Body of pancreas (tissue), 4 donors: Measurements from ENCODE around the gene BIN2. TPM values are rescaled to one million over a fixed set of nuclear protein-coding genes. Genes with fewer than 3 reads are reported as not detected.
"Not testable (repeated sequence)": the region's sequence is repeated elsewhere in the genome, so short reads cannot be mapped to it uniquely, and the experiment has no call there.

Source experiments
- ATAC-seq: fragments of 150-250 bp; one replicate; pipeline ENCODE4 v1.9.1; 2016
- DNase-seq, 4 donors: peaks; one replicate each; pipeline ENCODE4 v3.0.0-alpha.2; 2019
- H3K27ac ChIP-seq, 4 donors: fragments of 200-600 bp; sonication (generic); 1 replicate in 3 of 4; 2 replicates in 1 of 4; pipeline versions ENCODE4 v1.5.1 to v1.6.1; 2016 to 2019; ENCODE audit warnings: mild to moderate bottlenecking in 1 of 4, mixed read lengths in 1 of 4, moderate library complexity in 1 of 4
- H3K27me3 ChIP-seq, 2 donors: fragments of 200-600 bp; sonication (generic); one replicate each; pipeline ENCODE4 v1.6.0; 2016; ENCODE audit warnings: mild to moderate bottlenecking in 1 of 2
- H3K36me3 ChIP-seq, 2 donors: fragments of 200-600 bp; sonication (generic); replicated peaks in 1 of 2; 2 replicates each; pipeline ENCODE4 v1.5.1; 2016; ENCODE audit warnings: low read depth in 2 of 2; ENCODE audit not compliant: insufficient read depth in 1 of 2
- H3K4me1 ChIP-seq: fragments of 200-600 bp; sonication (generic); one replicate; pipeline ENCODE4 v1.6.0; 2016
- H3K4me3 ChIP-seq, 2 donors: fragments of 200-600 bp; sonication (generic); 1 replicate in 1 of 2; 2 replicates in 1 of 2; pipeline ENCODE4 v1.5.1; 2016 to 2019
- H3K9me3 ChIP-seq, 3 donors: fragments of 200-600 bp; sonication (generic); 1 replicate in 2 of 3; 2 replicates in 1 of 3; pipeline ENCODE4 v1.5.1; 2016
- POLR2A ChIP-seq, 3 donors: fragments of 450-650 bp; IDR thresholded peaks; one replicate each; pipeline ENCODE4 v1.6.1; 2016; ENCODE audit warnings: antibody characterized with exemption in 3 of 3, mild to moderate bottlenecking in 2 of 3
- WGBS, 2 donors: methylation state at CpG; one replicate each; pipeline ENCODE4 v1.1.5; 2017; 5-methylcytosine and 5-hydroxymethylcytosine counted together
- intact Hi-C: fragments of 100-400 bp; cut with DNase I; formaldehyde crosslinking; loops from one replicate; pipeline ENCODE4 v1.15.1; 2023
- total RNA-seq, 2 donors: library from RNA; depleted of rRNA; stranded (reverse); fragments of >200 nt; gene quantifications; one replicate each; pipeline ENCODE4 v1.1.0, GENCODE V29; 2016
- TF ChIP-seq, protein P1 (sequence below), 7 experiments: fragments of 450-650 bp in 4 of 7; fragments of 200-600 bp in 3 of 7; sonication (generic) in 3 of 7; IDR thresholded peaks; one replicate each; pipeline ENCODE4 v1.5.1; 2016 to 2019; ENCODE audit warnings: antibody characterized with exemption in 7 of 7

The BIN2 gene
- total RNA-seq, 2 donors from 2014 or later: 1.0 to 1.3 TPM

DNA sequence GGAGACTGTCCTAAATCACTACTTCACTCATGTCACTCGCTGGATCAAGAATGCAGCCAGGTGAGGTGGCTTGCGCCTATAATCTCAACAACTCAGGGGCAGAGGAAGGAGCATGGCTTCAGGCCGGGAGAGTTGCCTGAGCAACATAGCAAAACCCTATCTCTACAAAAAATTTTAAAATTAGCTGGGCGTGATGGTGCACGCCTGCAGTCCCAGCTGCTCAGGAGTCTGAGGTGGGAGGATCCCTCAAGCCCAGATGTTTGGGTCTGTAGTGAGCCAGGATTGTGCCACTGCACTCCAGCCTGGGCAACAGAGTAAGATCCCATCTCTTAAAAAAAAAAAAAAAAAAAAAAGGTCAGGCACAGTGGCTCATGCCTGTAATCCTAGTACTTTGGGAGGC, 59.7 kb downstream of the BIN2 start:
- Histone ChIP-seq H3K27me3 (no peaks in the 10 kb centered on the region), H3K36me3 (no peaks in the 10 kb centered on the region), H3K27ac (no peak overlapping the region), H3K4me1 (peaks cover 21% of the 10 kb centered on the region), H3K9me3 (no peaks in the 10 kb centered on the region), H3K4me3 (no peak overlapping the region)
- TF ChIP-seq POLR2A (IDR thresholded peaks at IDR 0.05): no peak
- TF ChIP-seq, protein P1, sequence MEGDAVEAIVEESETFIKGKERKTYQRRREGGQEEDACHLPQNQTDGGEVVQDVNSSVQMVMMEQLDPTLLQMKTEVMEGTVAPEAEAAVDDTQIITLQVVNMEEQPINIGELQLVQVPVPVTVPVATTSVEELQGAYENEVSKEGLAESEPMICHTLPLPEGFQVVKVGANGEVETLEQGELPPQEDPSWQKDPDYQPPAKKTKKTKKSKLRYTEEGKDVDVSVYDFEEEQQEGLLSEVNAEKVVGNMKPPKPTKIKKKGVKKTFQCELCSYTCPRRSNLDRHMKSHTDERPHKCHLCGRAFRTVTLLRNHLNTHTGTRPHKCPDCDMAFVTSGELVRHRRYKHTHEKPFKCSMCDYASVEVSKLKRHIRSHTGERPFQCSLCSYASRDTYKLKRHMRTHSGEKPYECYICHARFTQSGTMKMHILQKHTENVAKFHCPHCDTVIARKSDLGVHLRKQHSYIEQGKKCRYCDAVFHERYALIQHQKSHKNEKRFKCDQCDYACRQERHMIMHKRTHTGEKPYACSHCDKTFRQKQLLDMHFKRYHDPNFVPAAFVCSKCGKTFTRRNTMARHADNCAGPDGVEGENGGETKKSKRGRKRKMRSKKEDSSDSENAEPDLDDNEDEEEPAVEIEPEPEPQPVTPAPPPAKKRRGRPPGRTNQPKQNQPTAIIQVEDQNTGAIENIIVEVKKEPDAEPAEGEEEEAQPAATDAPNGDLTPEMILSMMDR (IDR thresholded peaks at IDR 0.05): no peak
- intact Hi-C loops: no loop called here
- DNase-seq (no peak), ATAC-seq (no peak)
- WGBS, 2 donors: 96 to 100% methylated on average over 5 of the region's 5 CpGs

DNA sequence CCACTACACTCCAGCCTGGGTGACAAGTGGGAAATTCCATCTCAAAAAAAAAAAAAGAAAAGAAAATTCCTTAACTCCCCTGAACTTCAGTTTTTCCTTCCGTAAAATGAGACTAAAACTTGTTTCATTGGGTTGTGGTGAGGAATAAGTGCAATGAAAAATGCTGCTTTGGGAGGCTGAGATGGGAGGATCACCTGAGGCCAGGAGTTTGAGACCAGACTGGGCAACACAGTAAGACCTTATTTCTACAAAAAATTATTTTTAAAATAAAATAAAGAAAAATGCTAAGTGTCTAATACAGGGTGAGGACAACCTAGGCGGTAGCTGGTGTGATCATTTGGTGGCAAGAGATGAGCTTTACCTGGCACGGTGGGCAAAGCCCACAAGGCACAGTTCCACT, 60.6 kb downstream of the BIN2 start:
- Histone ChIP-seq H3K4me1 (peaks cover 13% of the 10 kb centered on the region), H3K9me3 (no peaks in the 10 kb centered on the region), H3K36me3 (no peaks in the 10 kb centered on the region), H3K27me3 (no peaks in the 10 kb centered on the region), H3K27ac (peak overlapping the region; percentile 73 to 91 (median 80)), H3K4me3 (no peak overlapping the region)
- ATAC-seq: no peak
- no peak for DNase-seq
- TF ChIP-seq, protein P1 (IDR thresholded peaks at IDR 0.05): no peak
- no peak for TF ChIP-seq POLR2A (IDR thresholded peaks at IDR 0.05)
- intact Hi-C loops: no loop called here
- WGBS, 2 donors: 92 to 94% methylated on average over 3 of the region's 3 CpGs

DNA sequence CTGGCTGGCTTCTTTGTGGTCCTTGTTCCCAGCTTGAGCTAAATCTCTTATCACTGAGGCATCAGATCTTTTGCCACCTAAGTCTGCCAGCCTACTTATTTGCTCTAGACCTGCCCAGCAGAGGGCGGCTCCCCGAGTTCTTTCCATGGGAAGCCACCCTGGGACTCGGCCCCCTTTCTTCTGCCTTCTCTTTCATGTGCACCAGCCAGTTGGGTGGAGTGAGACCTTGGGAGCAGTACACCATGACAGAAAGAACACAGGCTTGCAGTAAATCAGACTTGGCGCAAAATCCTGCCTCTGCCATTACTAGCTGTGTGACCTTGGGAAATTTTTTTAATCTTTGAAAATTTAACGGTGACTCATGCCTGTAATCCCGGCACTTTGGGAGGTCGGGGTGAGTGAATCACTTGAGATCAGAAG, 61.2 kb downstream of the BIN2 start:
- peak; percentile 88 to 94 (median 90) for DNase-seq
- intact Hi-C loops: no loop called here
- Histone ChIP-seq H3K9me3 (no peaks in the 10 kb centered on the region), H3K27ac (peak overlapping the region; percentile 73 to 91 (median 80)), H3K4me3 (no peak overlapping the region), H3K4me1 (peaks cover 13% of the 10 kb centered on the region), H3K27me3 (no peaks in the 10 kb centered on the region), H3K36me3 (no peaks in the 10 kb centered on the region)
- WGBS, 2 donors: 4 to 8% methylated on average over 7 of the region's 7 CpGs
- TF ChIP-seq, protein P1 (IDR thresholded peaks at IDR 0.05): peak in 6 of 7 experiments; percentile 34 to 76 (median 66)
- peak in 2 of 3 donors; percentile 67 to 73 for TF ChIP-seq POLR2A (IDR thresholded peaks at IDR 0.05)
- ATAC-seq: peak; percentile 99

DNA sequence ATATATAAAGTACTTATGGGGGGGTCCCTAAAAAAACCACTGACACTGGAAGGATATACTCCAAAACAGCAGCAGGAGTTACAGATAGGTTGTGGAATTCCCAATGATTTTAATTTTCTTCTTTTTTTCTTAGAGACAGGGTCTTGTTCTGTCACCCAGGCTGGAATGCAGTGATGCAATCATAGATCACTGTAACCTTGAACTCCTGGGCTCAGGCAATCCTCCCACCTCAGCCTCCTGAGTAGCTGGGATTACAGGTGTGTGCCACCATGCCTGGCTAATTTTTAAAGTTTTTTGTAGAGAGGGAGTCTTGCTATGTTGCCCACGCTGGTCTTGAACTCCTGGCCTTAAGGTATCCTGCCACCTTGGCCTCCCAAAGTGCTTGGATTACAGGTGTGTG, 64.4 kb downstream of the BIN2 start:
- not testable (repeated sequence) for ATAC-seq, H3K36me3 ChIP-seq, DNase-seq

DNA sequence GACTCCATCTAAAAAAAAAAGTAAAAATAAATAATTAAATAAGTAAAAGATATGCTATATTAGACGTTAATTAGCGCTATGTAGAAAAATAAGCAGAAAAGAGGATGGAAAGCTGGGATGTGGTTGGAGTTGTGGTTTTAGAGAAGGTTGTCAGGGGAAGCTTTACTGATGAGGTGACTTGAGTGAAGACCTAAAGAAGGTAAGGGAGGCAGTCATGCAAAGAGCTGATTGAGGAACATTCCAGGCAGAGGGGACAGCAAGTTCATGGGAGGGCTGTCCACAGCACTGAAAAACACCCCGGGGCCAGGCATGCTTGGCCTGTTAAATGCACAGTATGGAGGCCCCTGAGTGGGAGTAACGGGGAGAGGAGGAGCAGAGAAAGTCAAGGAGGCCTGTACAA, 69.4 kb downstream of the BIN2 start:
- intact Hi-C loops: no loop called here
- no peak for DNase-seq
- no peaks in the 10 kb centered on the region for H3K36me3 ChIP-seq
- no peak overlapping the region for H3K4me3 ChIP-seq
- no peak overlapping the region for H3K27ac ChIP-seq
- H3K9me3 ChIP-seq: no peaks in the 10 kb centered on the region
- TF ChIP-seq, protein P1 (IDR thresholded peaks at IDR 0.05): no peak
- H3K27me3 ChIP-seq: no peaks in the 10 kb centered on the region
- ATAC-seq: no peak
- no peaks in the 10 kb centered on the region for H3K4me1 ChIP-seq
- WGBS, 2 donors: 76 to 98% methylated on average over 4 of the region's 4 CpGs

More for the DNA sequence above, 64.4 kb downstream of the BIN2 start:
- H3K27me3 ChIP-seq, H3K27ac ChIP-seq, H3K9me3 ChIP-seq, intact Hi-C loops, H3K4me3 ChIP-seq: not testable (repeated sequence)
- peaks cover 13% of the 10 kb centered on the region for H3K4me1 ChIP-seq
- WGBS, 2 donors: 91 to 100% methylated on average over 1 of the region's 1 CpG
